Measurements from ENCODE around the gene CALCOCO2.
A peak's percentile ranks its signal among the peaks of the same experiment; 100 is the strongest.

The CALCOCO2 gene

DNA sequence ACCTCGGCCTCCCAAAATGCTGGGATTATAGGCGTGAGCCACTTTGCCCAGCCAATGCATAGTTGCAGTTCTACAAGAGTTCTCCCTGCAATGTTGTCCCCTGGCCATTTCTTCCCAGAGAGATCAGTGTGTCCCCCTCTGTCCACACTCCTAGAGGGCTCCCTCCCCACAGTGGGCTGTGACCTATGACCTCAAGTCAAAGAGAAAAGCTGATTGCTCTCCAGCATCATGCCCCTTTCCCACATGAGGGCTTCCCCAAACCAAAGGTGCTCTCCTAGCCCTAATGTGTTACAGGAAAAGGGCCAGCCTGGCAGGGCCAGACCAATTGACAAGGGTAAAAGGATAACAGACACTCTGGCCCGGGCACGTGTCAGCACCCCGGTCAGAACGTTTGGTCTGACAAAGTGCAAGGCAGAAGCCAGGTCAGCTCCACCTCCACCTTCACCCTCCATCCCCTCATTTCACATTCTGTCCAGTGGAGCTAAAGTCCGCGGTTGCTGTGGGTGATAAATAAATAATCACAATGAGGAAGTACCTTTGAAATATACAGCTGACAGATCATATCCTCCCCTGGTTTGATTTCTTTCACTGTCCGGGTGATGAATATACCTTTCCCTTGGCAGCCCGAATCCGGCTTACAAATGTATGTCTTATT is 31.6 kb upstream of the CALCOCO2 start:
- Histone ChIP-seq H2AFZ (ENCODE audit: low read length) (no peak overlapping the region), H4K20me1 (ENCODE audit: insufficient read depth, low read length, poor library complexity, severe bottlenecking) (no peaks in the 10 kb centered on the region), H3K27me3 (ENCODE audit: insufficient read depth, low read length, poor library complexity, severe bottlenecking) (no peaks in the 10 kb centered on the region), H3K79me2 (ENCODE audit: insufficient read depth, low read length) (no peaks in the 10 kb centered on the region), H3F3A (ENCODE audit: low read depth) (no peaks in the 10 kb centered on the region), H3K4me1 (ENCODE audit: insufficient read depth, low read length, poor library complexity, severe bottlenecking) (peaks cover 6% of the 10 kb centered on the region), H3K9me3 (ENCODE audit: insufficient read depth, low read depth, low read length) (no peaks in the 10 kb centered on the region), H3K4me3 (ENCODE audit: low read length, poor library complexity, severe bottlenecking) (no peak overlapping the region), H3K36me3 (ENCODE audit: insufficient read depth, low read length) (no peaks in the 10 kb centered on the region), H3K9ac (ENCODE audit: low read depth, low read length, poor library complexity, severe bottlenecking) (no peak overlapping the region), H3K9me2 (replicated peaks; ENCODE audit: low read depth, low read length) (no peaks in the 10 kb centered on the region), H3K4me2 (ENCODE audit: low read depth, low read length, poor library complexity, severe bottlenecking) (no peak overlapping the region)
- no peak for TF ChIP-seq EZH2phosphoT487 (IDR thresholded peaks at IDR 0.05; ENCODE audit: borderline replicate concordance)
- TF ChIP-seq, protein P1, sequence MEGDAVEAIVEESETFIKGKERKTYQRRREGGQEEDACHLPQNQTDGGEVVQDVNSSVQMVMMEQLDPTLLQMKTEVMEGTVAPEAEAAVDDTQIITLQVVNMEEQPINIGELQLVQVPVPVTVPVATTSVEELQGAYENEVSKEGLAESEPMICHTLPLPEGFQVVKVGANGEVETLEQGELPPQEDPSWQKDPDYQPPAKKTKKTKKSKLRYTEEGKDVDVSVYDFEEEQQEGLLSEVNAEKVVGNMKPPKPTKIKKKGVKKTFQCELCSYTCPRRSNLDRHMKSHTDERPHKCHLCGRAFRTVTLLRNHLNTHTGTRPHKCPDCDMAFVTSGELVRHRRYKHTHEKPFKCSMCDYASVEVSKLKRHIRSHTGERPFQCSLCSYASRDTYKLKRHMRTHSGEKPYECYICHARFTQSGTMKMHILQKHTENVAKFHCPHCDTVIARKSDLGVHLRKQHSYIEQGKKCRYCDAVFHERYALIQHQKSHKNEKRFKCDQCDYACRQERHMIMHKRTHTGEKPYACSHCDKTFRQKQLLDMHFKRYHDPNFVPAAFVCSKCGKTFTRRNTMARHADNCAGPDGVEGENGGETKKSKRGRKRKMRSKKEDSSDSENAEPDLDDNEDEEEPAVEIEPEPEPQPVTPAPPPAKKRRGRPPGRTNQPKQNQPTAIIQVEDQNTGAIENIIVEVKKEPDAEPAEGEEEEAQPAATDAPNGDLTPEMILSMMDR (conservative IDR thresholded peaks at IDR 0.05; ENCODE audit: low read length): no peak

DNA sequence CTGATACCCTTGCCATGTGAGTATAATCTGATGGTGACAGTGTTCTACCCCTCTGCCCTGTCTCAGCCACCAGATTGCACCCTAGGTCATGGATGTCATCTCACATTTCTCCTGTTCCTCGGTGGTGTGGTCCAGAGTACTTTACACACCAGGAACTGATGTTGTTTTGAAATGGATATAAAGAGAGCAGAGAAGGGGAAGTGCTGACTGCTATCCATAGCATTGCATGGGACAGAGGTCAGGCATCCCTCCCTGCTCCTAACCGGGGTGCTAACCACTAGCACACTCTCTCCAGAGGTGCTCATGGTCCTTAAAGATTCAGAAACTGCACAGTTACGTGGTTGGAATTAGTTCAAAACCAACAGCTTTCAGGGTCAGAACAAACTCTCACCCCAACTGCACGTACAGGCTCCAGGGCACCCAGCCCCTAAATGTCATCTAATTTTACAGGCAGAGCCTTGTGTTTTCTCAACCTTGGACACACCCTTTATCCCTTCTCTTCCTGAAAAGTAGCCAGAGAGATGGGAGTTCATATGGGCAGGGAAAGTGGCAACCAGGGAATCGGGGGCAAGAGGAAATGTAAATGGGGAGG is 30.1 kb upstream of the CALCOCO2 start:
- H3K79me2 ChIP-seq (ENCODE audit: insufficient read depth, low read length): no peaks in the 10 kb centered on the region
- peaks cover 7% of the 10 kb centered on the region for H3K4me1 ChIP-seq (ENCODE audit: insufficient read depth, low read length, poor library complexity, severe bottlenecking)
- H3K4me2 ChIP-seq (ENCODE audit: low read depth, low read length, poor library complexity, severe bottlenecking): no peak overlapping the region
- no peak overlapping the region for H3K9ac ChIP-seq (ENCODE audit: low read depth, low read length, poor library complexity, severe bottlenecking)
- no peaks in the 10 kb centered on the region for H3K36me3 ChIP-seq (ENCODE audit: insufficient read depth, low read length)
- H3F3A ChIP-seq (ENCODE audit: low read depth): no peaks in the 10 kb centered on the region
- TF ChIP-seq, protein P1 (conservative IDR thresholded peaks at IDR 0.05; ENCODE audit: low read length): no peak
- TF ChIP-seq EZH2phosphoT487 (IDR thresholded peaks at IDR 0.05; ENCODE audit: borderline replicate concordance): no peak
- no peaks in the 10 kb centered on the region for H3K9me2 ChIP-seq (replicated peaks; ENCODE audit: low read depth, low read length)
- H3K9me3 ChIP-seq (ENCODE audit: insufficient read depth, low read depth, low read length): no peaks in the 10 kb centered on the region
- no peak overlapping the region for H3K4me3 ChIP-seq (ENCODE audit: low read length, poor library complexity, severe bottlenecking)
- H2AFZ ChIP-seq (ENCODE audit: low read length): peak overlapping the region; percentile 51
- no peaks in the 10 kb centered on the region for H3K27me3 ChIP-seq (ENCODE audit: insufficient read depth, low read length, poor library complexity, severe bottlenecking)
- H4K20me1 ChIP-seq (ENCODE audit: insufficient read depth, low read length, poor library complexity, severe bottlenecking): no peaks in the 10 kb centered on the region

DNA sequence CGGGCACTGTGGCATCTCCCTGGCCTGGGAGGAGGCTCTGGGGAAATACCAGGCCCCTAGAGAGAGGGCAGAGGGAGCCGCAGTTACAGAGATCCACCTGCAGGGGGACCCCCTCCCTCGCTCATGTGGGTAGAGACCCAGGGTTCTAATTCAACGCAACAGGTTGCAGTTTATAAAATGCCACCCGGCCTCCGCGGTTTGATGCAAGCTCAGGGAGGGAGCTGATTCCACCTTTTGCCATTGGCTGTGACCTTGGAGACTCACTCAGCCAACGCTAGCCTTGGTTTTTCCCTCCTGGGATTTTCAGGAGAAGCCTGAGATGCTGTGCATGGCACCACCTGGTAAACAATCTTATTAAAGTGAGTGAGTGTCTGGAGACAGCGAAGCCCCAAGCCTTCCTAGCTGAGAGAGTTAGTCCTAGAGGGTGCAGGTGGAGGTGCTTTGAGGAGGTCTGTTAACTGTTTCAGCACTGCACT is 25.9 kb upstream of the CALCOCO2 start:
- Histone ChIP-seq H3F3A (ENCODE audit: low read depth) (no peaks in the 10 kb centered on the region), H4K20me1 (ENCODE audit: insufficient read depth, low read length, poor library complexity, severe bottlenecking) (no peaks in the 10 kb centered on the region), H3K9me2 (replicated peaks; ENCODE audit: low read depth, low read length) (no peaks in the 10 kb centered on the region), H3K36me3 (ENCODE audit: insufficient read depth, low read length) (no peaks in the 10 kb centered on the region), H3K4me1 (ENCODE audit: insufficient read depth, low read length, poor library complexity, severe bottlenecking) (peaks cover 7% of the 10 kb centered on the region), H3K4me2 (ENCODE audit: low read depth, low read length, poor library complexity, severe bottlenecking) (peak overlapping the region; percentile 64), H3K4me3 (ENCODE audit: low read length, poor library complexity, severe bottlenecking) (peak overlapping the region; percentile 54), H2AFZ (ENCODE audit: low read length) (peak overlapping the region; percentile 73), H3K9me3 (ENCODE audit: insufficient read depth, low read depth, low read length) (no peaks in the 10 kb centered on the region), H3K79me2 (ENCODE audit: insufficient read depth, low read length) (no peaks in the 10 kb centered on the region), H3K27me3 (ENCODE audit: insufficient read depth, low read length, poor library complexity, severe bottlenecking) (no peaks in the 10 kb centered on the region), H3K9ac (ENCODE audit: low read depth, low read length, poor library complexity, severe bottlenecking) (no peak overlapping the region)
- TF ChIP-seq, protein P1 (conservative IDR thresholded peaks at IDR 0.05; ENCODE audit: low read length): peak; percentile 97
- no peak for TF ChIP-seq EZH2phosphoT487 (IDR thresholded peaks at IDR 0.05; ENCODE audit: borderline replicate concordance)
